ENCODE measurements around the gene LIX1L. TPM values are rescaled to one million over a fixed set of nuclear protein-coding genes. Genes with fewer than 3 reads are reported as not detected.

The LIX1L gene
- total and polyA plus RNA-seq, 2 of the 13 experiments (the other 11 are each of a cell fraction or from before 2014, with no cell fraction given): 8.1 to 24.9 TPM

DNA sequence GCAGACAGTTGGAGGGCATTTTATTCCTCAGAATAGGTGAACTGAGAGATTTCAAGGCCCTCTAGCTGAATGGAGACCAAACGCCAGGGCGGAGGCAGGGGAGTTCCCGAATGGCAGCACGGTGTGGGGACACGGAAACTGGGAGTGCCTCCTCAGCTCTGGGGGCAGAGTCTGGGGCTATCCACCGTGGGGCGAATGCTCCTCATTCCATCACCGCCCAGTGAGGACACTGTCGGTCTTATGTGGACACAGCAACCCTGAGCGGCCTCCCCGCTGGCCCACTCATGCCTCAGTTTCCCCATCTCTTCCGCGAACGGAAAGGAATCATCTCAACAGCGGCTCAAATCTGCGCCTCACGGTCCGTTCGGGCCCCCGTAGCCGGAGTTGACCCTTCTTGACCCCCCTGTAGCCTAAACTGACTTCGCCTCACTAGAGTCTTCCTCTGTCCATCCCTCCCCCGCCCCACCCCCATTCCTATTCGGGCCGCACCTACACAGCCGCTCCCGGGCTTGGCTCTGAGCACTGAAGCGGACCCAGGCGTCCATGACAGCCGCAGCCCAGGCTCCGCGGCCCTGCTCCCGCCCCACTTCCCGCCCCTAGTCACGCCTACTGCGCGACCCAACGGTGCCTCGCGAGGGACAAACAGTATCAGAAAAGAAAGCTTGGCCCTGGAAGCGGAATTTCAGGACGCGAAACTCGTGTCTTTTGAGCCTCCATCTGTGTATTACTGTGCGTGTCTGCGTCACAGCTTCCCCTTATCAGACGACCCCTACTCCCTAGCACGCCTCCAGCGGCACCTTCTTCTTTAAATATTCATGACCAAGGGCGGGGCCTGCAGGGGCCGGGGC, 39.4 kb downstream of the LIX1L start, which contains the start of gene PEX11B (continued):
- TF ChIP-seq, protein P1, sequence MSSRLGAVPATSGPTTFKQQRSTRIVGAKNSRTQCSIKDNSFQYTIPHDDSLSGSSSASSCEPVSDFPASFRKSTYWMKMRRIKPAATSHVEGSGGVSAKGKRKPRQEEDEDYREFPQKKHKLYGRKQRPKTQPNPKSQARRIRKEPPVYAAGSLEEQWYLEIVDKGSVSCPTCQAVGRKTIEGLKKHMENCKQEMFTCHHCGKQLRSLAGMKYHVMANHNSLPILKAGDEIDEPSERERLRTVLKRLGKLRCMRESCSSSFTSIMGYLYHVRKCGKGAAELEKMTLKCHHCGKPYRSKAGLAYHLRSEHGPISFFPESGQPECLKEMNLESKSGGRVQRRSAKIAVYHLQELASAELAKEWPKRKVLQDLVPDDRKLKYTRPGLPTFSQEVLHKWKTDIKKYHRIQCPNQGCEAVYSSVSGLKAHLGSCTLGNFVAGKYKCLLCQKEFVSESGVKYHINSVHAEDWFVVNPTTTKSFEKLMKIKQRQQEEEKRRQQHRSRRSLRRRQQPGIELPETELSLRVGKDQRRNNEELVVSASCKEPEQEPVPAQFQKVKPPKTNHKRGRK (CRISPR knock-in tag; IDR thresholded peaks at IDR 0.05): no peak
- TF ChIP-seq ZBTB26 (CRISPR knock-in tag; IDR thresholded peaks at IDR 0.05; ENCODE audit: borderline replicate concordance) (no peak), ZSCAN5A (CRISPR knock-in tag; IDR thresholded peaks at IDR 0.05; ENCODE audit: borderline replicate concordance) (no peak), SIX4 (CRISPR knock-in tag; IDR thresholded peaks at IDR 0.05) (no peak), ZNF333 (CRISPR knock-in tag; IDR thresholded peaks at IDR 0.05; ENCODE audit: borderline replicate concordance) (no peak), ZNF746 (CRISPR knock-in tag; IDR thresholded peaks at IDR 0.05) (no peak), RFX3 (CRISPR knock-in tag; IDR thresholded peaks at IDR 0.05) (no peak), ATRX (CRISPR knock-in tag; IDR thresholded peaks at IDR 0.05; ENCODE audit: borderline replicate concordance) (no peak), ZBTB7A (CRISPR knock-in tag; IDR thresholded peaks at IDR 0.05) (no peak), THAP8 (CRISPR knock-in tag; IDR thresholded peaks at IDR 0.05; ENCODE audit: borderline replicate concordance) (no peak), TCF7L2 (IDR thresholded peaks at IDR 0.05; ENCODE audit: low read depth, low read length) (no peak), SCMH1 (CRISPR knock-in tag; IDR thresholded peaks at IDR 0.05; ENCODE audit: borderline replicate concordance) (no peak), ZNF788 (CRISPR knock-in tag; IDR thresholded peaks at IDR 0.05; ENCODE audit: borderline replicate concordance) (peak; percentile 14; the same call in 1 of the 2 replicates), RAD51 (IDR thresholded peaks at IDR 0.05; ENCODE audit: borderline replicate concordance) (no peak), SRSF1 (optimal IDR thresholded peaks at IDR 0.05; ENCODE audit: low read depth, low read length) (no peak)
- TF ChIP-seq, protein P2, sequence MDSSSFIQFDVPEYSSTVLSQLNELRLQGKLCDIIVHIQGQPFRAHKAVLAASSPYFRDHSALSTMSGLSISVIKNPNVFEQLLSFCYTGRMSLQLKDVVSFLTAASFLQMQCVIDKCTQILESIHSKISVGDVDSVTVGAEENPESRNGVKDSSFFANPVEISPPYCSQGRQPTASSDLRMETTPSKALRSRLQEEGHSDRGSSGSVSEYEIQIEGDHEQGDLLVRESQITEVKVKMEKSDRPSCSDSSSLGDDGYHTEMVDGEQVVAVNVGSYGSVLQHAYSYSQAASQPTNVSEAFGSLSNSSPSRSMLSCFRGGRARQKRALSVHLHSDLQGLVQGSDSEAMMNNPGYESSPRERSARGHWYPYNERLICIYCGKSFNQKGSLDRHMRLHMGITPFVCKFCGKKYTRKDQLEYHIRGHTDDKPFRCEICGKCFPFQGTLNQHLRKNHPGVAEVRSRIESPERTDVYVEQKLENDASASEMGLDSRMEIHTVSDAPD (CRISPR knock-in tag; IDR thresholded peaks at IDR 0.05): no peak

Data from HepG2 (cell line).